Mesenchymal stem cell (in vitro differentiated cells and primary cell): ENCODE data around the gene PP2D1.
A peak's percentile ranks its signal among the peaks of the same experiment; 100 is the strongest.
"Not testable (repeated sequence)": the region's sequence is repeated elsewhere in the genome, so short reads cannot be mapped to it uniquely, and the experiment has no call there.

Experiments used
- DNase-seq: peaks from one replicate; pipeline ENCODE4 v3.0.0-alpha.2; 2013
- H2AFZ ChIP-seq: one replicate; pipeline ENCODE4 v1.6.1; 2013; ENCODE audit warnings: low read depth, mild to moderate bottlenecking, control low read depth, inconsistent platforms, low read length, moderate library complexity
- H2AK5ac ChIP-seq: 2 replicates; pipeline ENCODE4 v1.6.1; 2013; ENCODE audit warnings: low read length, moderate library complexity, mild to moderate bottlenecking, inconsistent platforms; ENCODE audit not compliant: severe bottlenecking
- H2BK120ac ChIP-seq: one replicate; pipeline ENCODE4 v1.6.1; 2013; ENCODE audit warnings: low read depth, mild to moderate bottlenecking, inconsistent platforms, low read length, moderate library complexity
- H2BK12ac ChIP-seq, 2 experiments: one replicate each; pipeline ENCODE4 v1.6.1; 2013; ENCODE audit warnings: inconsistent platforms in 2 of 2, low read length in 2 of 2, mild to moderate bottlenecking in 2 of 2, moderate library complexity in 2 of 2, control low read depth in 1 of 2
- H2BK15ac ChIP-seq: one replicate; pipeline ENCODE4 v1.6.1; 2013; ENCODE audit warnings: mild to moderate bottlenecking, low read depth, inconsistent platforms; ENCODE audit not compliant: poor library complexity, severe bottlenecking
- H2BK5ac ChIP-seq: 2 replicates; pipeline ENCODE4 v1.6.1; 2013; ENCODE audit warnings: low read depth, mild to moderate bottlenecking, low read length, control low read depth, inconsistent platforms; ENCODE audit not compliant: poor library complexity, severe bottlenecking
- H3K14ac ChIP-seq, 2 experiments: one replicate each; pipeline ENCODE4 v1.6.1; 2013; ENCODE audit warnings: inconsistent platforms in 2 of 2, low read length in 2 of 2, control low read depth in 1 of 2, mild to moderate bottlenecking in 1 of 2, moderate library complexity in 1 of 2
- H3K18ac ChIP-seq, 2 experiments: one replicate each; pipeline ENCODE4 v1.6.1; 2013; ENCODE audit warnings: inconsistent platforms in 2 of 2, low read length in 2 of 2, control low read depth in 1 of 2, low read depth in 1 of 2, mild to moderate bottlenecking in 1 of 2
- H3K23ac ChIP-seq, 2 experiments: one replicate each; pipeline ENCODE4 v1.6.1; 2013; ENCODE audit warnings: inconsistent platforms in 2 of 2, low read length in 2 of 2, mild to moderate bottlenecking in 2 of 2, moderate library complexity in 2 of 2, control low read depth in 1 of 2
- H3K27ac ChIP-seq: 2 replicates; pipeline ENCODE4 v1.5.1; 2013; ENCODE audit warnings: mild to moderate bottlenecking, moderate library complexity, low read length, control low read depth, inconsistent platforms; ENCODE audit not compliant: poor library complexity, severe bottlenecking
- H3K27me3 ChIP-seq, 2 experiments: 2 replicates each; pipeline versions ENCODE4 v1.6.1 to v1.7.0; 2013; ENCODE audit warnings: low read length in 2 of 2, mild to moderate bottlenecking in 2 of 2, moderate library complexity in 2 of 2, control low read depth in 1 of 2, inconsistent platforms in 1 of 2; ENCODE audit not compliant: control insufficient read depth in 1 of 2, insufficient read depth in 1 of 2
- H3K36me3 ChIP-seq, 2 experiments: 2 replicates each; pipeline versions ENCODE4 v1.6.1 to v1.7.0; 2013; ENCODE audit warnings: low read length in 2 of 2, control low read depth in 1 of 2, inconsistent platforms in 1 of 2, low read depth in 1 of 2, mild to moderate bottlenecking in 1 of 2; ENCODE audit not compliant: insufficient read depth in 2 of 2, control insufficient read depth in 1 of 2
- H3K4ac ChIP-seq, 2 experiments: one replicate each; pipeline ENCODE4 v1.6.1; 2013; ENCODE audit warnings: inconsistent platforms in 2 of 2, low read length in 2 of 2, mild to moderate bottlenecking in 2 of 2, moderate library complexity in 2 of 2, control low read depth in 1 of 2, low read depth in 1 of 2
- H3K4me1 ChIP-seq: 2 replicates; pipeline ENCODE4 v1.6.1; 2013; ENCODE audit warnings: low read depth, low read length, control low read depth; ENCODE audit not compliant: control insufficient read depth, insufficient read depth
- H3K4me2 ChIP-seq: 2 replicates; pipeline ENCODE4 v1.6.1; 2013; ENCODE audit warnings: low read length, mild to moderate bottlenecking, inconsistent platforms; ENCODE audit not compliant: poor library complexity, severe bottlenecking
- H3K4me3 ChIP-seq, 2 experiments: 2 replicates each; pipeline versions ENCODE4 v1.5.1 to v1.7.0; 2013; ENCODE audit warnings: low read length in 2 of 2, mild to moderate bottlenecking in 2 of 2, control low read depth in 1 of 2, low read depth in 1 of 2; ENCODE audit not compliant: insufficient read depth in 1 of 2
- H3K79me1 ChIP-seq: replicated peaks from 2 replicates; pipeline ENCODE4 v1.6.1; 2013; ENCODE audit warnings: mild to moderate bottlenecking, control low read depth, low read length, inconsistent platforms; ENCODE audit not compliant: poor library complexity, severe bottlenecking
- H3K9ac ChIP-seq: 2 replicates; pipeline ENCODE4 v1.7.0; 2013; ENCODE audit warnings: mild to moderate bottlenecking, low read length, moderate library complexity
- H3K9me3 ChIP-seq: 2 replicates; pipeline ENCODE4 v1.7.0; 2013; ENCODE audit warnings: mild to moderate bottlenecking, low read length; ENCODE audit not compliant: control insufficient read depth
- H4K8ac ChIP-seq: one replicate; pipeline ENCODE4 v1.6.1; 2013; ENCODE audit warnings: inconsistent platforms, mild to moderate bottlenecking, low read length, moderate library complexity
- H4K91ac ChIP-seq: one replicate; pipeline ENCODE4 v1.6.1; 2013; ENCODE audit warnings: mild to moderate bottlenecking, low read length, inconsistent platforms
- WGBS: methylation state at CpG from one replicate; pipeline ENCODE4 v1.1.7; 2013; ENCODE audit warnings: mixed read lengths; 5-methylcytosine and 5-hydroxymethylcytosine counted together

Gene PP2D1

DNA sequence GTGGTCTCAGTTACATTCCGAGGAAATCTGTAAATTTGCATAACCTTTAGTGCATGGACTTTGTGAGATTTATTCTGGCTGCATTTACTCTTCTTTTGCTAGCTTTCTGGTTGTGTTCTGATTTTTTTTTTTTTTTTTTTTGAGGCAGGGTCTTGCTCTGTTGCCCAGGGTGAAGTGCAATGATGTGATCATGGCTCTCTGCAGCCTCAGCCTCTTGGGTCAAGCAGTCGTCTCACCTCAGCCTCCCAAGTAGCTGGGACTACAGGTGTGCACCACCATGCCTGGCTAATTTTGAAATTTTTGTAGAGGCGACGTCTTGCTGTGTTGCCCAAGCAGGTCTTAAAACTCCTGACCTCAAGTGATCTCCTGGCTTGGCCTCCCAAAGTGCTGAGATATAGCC is 52.6 kb downstream of the PP2D1 start:
- H3K4me3 ChIP-seq = no peak overlapping the region
- H3K18ac ChIP-seq = no peak overlapping the region
- no peak overlapping the region for H2AK5ac ChIP-seq
- no peaks in the 10 kb centered on the region for H3K27me3 ChIP-seq
- H3K23ac ChIP-seq = no peak overlapping the region
- peaks cover 25 to 46% of the 10 kb centered on the region in 2 experiments for H3K36me3 ChIP-seq
- H2AFZ ChIP-seq = no peak overlapping the region
- H3K9me3 ChIP-seq = no peaks in the 10 kb centered on the region
- 98% methylated on average over 3 of the region's 4 CpGs for WGBS
- no peak overlapping the region for H2BK120ac ChIP-seq
- H3K14ac ChIP-seq = no peak overlapping the region
- peaks cover 3% of the 10 kb centered on the region for H3K4me1 ChIP-seq
- H3K4ac ChIP-seq = no peak overlapping the region
- H2BK12ac ChIP-seq = no peak overlapping the region
- H2BK5ac ChIP-seq = no peak overlapping the region
- no peak overlapping the region for H3K27ac ChIP-seq
- peaks cover 2% of the 10 kb centered on the region for H3K79me1 ChIP-seq
- no peak overlapping the region for H3K9ac ChIP-seq
- no peak overlapping the region for H4K8ac ChIP-seq
- DNase-seq = no peak
- no peak overlapping the region for H4K91ac ChIP-seq
- H2BK15ac ChIP-seq = no peak overlapping the region
- no peak overlapping the region for H3K4me2 ChIP-seq

DNA sequence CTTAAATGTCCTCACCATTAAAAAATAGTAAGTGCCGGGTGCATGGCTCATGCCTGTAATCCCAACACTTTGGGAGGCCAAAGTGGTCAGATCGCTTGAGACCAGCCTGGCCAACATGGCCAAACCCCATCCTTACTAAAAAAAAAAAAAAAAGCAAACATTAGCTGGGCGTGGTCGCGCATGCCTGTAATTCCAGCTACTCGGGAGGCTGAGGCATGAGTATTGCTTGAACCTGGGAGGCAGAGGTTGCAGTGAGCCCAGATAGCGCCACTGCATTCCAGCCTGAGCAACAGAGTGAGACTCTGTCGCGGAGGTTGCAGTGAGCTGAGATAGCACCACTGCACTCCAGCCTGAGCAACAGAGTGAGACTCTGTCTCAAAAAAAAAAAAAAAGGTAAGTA is 54.7 kb downstream of the PP2D1 start:
- not testable (repeated sequence) for H3K4ac ChIP-seq, H3K4me3 ChIP-seq, H3K9ac ChIP-seq, H3K27ac ChIP-seq, H3K18ac ChIP-seq, H4K8ac ChIP-seq, H2BK5ac ChIP-seq, H3K14ac ChIP-seq, H2BK15ac ChIP-seq, H2BK120ac ChIP-seq, H2AFZ ChIP-seq, H3K9me3 ChIP-seq, H3K79me1 ChIP-seq, H3K4me1 ChIP-seq, H3K23ac ChIP-seq, H3K27me3 ChIP-seq, H2BK12ac ChIP-seq, H3K4me2 ChIP-seq, H4K91ac ChIP-seq, H2AK5ac ChIP-seq, DNase-seq
- peaks cover 31 to 60% of the 10 kb centered on the region in 2 experiments for H3K36me3 ChIP-seq
- WGBS = 86% methylated on average over 9 of the region's 9 CpGs

- Histone ChIP-seq H3K9ac (no peak overlapping the region), H2BK12ac (no peak overlapping the region), H2BK15ac (no peak overlapping the region), H3K36me3 (peaks cover 29 to 65% of the 10 kb centered on the region in 2 experiments), H3K79me1 (no peaks in the 10 kb centered on the region), H2BK120ac (no peak overlapping the region), H3K14ac (no peak overlapping the region), H2BK5ac (no peak overlapping the region), H3K18ac (no peak overlapping the region), H3K23ac (no peak overlapping the region), H3K4me1 (peaks cover 5% of the 10 kb centered on the region), H3K4ac (no peak overlapping the region), H2AFZ (no peak overlapping the region), H4K8ac (no peak overlapping the region), H3K27ac (no peak overlapping the region), H3K4me3 (no peak overlapping the region), H3K4me2 (no peak overlapping the region), H2AK5ac (no peak overlapping the region), H4K91ac (no peak overlapping the region), H3K9me3 (no peaks in the 10 kb centered on the region), H3K27me3 (no peaks in the 10 kb centered on the region)
- 100% methylated on average over 3 of the region's 4 CpGs for WGBS
- no peak for DNase-seq
These were observed 57.4 kb downstream of the PP2D1 start for GRCh38 chr3:19954676-19955075.

DNA sequence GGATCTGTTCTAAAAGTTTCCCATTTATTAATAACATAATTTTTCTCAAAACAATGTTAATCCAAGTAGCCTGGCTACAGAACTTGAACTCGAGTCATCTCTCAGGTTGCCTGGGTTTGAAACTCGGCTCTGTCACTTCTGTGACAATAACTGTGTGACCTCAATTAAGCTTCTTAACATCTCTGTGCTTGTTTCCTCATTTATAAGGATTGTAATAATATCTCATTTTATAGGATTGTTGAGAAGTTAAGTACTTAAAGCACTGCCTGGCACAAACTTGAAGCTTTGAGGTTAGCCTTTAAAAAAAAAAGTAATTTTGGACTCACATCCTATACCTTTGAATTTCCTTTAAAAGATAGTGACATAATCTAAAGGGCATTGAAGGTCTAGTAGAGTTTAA is 61.7 kb downstream of the PP2D1 start:
- Histone ChIP-seq H4K91ac (no peak overlapping the region), H2BK15ac (no peak overlapping the region), H4K8ac (no peak overlapping the region), H3K4ac (no peak overlapping the region), H3K9ac (peak overlapping the region; percentile 97), H3K36me3 (peaks cover 14 to 46% of the 10 kb centered on the region in 2 experiments), H2BK5ac (no peak overlapping the region), H2AFZ (no peak overlapping the region), H3K79me1 (peaks cover 6% of the 10 kb centered on the region), H3K4me2 (no peak overlapping the region), H3K9me3 (no peaks in the 10 kb centered on the region), H3K27ac (no peak overlapping the region), H2BK12ac (no peak overlapping the region), H2AK5ac (no peak overlapping the region), H3K18ac (no peak overlapping the region), H3K4me1 (peaks cover 3% of the 10 kb centered on the region), H3K27me3 (no peaks in the 10 kb centered on the region), H3K4me3 (peak overlapping the region in 1 of 2 experiments; percentile 91), H3K23ac (no peak overlapping the region), H2BK120ac (no peak overlapping the region), H3K14ac (no peak overlapping the region)
- 94% methylated on average over 2 of the region's 2 CpGs for WGBS
- DNase-seq = no peak
